NB4 (cell line): ENCODE data around the gene PLA2G1B.

Experiments used
- CTCF ChIP-seq: IDR thresholded peaks from one replicate; pipeline ENCODE4 v1.5.1; 2012; ENCODE audit warnings: low read depth, low read length
- MAX ChIP-seq: IDR thresholded peaks from 2 replicates; pipeline ENCODE4 v1.6.1; 2011; ENCODE audit warnings: low read depth, low read length
- POLR2A ChIP-seq: IDR thresholded peaks from 2 replicates; pipeline ENCODE4 v1.6.1; 2011; ENCODE audit warnings: mild to moderate bottlenecking; ENCODE audit not compliant: insufficient read length; ENCODE audit errors: extremely low read depth

- TF ChIP-seq POLR2A (no peak), CTCF (no peak), MAX (no peak)
Measured at GRCh38 chr12:120328228-120328627, 649 bp upstream of the PLA2G1B start.
